ENCODE data around the gene TOP3B. TPM values are rescaled to one million over a fixed set of nuclear protein-coding genes. Genes with fewer than 3 reads are reported as not detected.

The TOP3B gene
- total and polyA plus RNA-seq, 10 of the 15 experiments (the other 5 are each of a cell fraction or from before 2014, with no cell fraction given), result 0.60 to 47.3 (median 33.7) TPM

- Histone ChIP-seq H3K27me3 (replicated peaks in 1 of 2; ENCODE audit: control insufficient read depth in 2 of 2, insufficient read depth in 2 of 2, low read length in 1 of 2) (no peaks in the 10 kb centered on the region), H3K4me2 (ENCODE audit: control insufficient read depth, insufficient read depth) (no peak overlapping the region), H4K20me1 (ENCODE audit: control insufficient read depth, insufficient read depth) (no peaks in the 10 kb centered on the region), H2AFZ (ENCODE audit: control insufficient read depth, low read depth, low read length) (no peak overlapping the region), H3K4me3 (no peak overlapping the region), H3K9ac (ENCODE audit: control insufficient read depth, insufficient read depth, low read length) (no peak overlapping the region), H3K9me3 (replicated peaks; ENCODE audit: control insufficient read depth, insufficient read depth, low read length) (no peaks in the 10 kb centered on the region), H3K4me1 (ENCODE audit: control insufficient read depth, insufficient read depth, low read length) (no peaks in the 10 kb centered on the region), H3K79me2 (ENCODE audit: control insufficient read depth, insufficient read depth, low read length) (no peaks in the 10 kb centered on the region), H3K27ac (ENCODE audit: control insufficient read depth, insufficient read depth) (no peak overlapping the region), H3K36me3 (ENCODE audit: control insufficient read depth in 2 of 2, insufficient read depth in 2 of 2, low read length in 1 of 2) (no peaks in the 10 kb centered on the region)
- ATAC-seq (no peak; the same call in 2 of the 3 replicates), FAIRE-seq (no peak), DNase-seq (ENCODE audit: low read depth, low spot score) (no peak)
- ChIA-PET SMC1A (ENCODE audit: uncharacterized antibody, unreplicated experiment) (no interaction called here), POLR2A (interaction anchor here (0.5 kb wide), 2 partner anchors 18 to 69 kb away, joined by 3 to 6 read pairs; no protein-coding TSS in a partner anchor), RAD21 (ENCODE audit: unreplicated experiment) (no interaction called here), CTCF (interaction anchor here (1.1 to 1.6 kb wide), 2 partner anchors 55 to 204 kb away, joined by 3 to 4 read pairs; no protein-coding TSS in a partner anchor)
- in situ Hi-C loops (cut with MboI), result no loop called here
- intact Hi-C loops (cut with micrococcal nuclease; ENCODE audit: unreplicated experiment), result no loop called here
- TF ChIP-seq GATAD2B (conservative IDR thresholded peaks at IDR 0.05; ENCODE audit: low read depth) (no peak), ZNF687 (IDR thresholded peaks at IDR 0.05) (no peak), MXI1 (IDR thresholded peaks at IDR 0.05; ENCODE audit: low read depth, low read length) (no peak), CREM (IDR thresholded peaks at IDR 0.05; ENCODE audit: low read depth) (no peak), PAX5 (IDR thresholded peaks at IDR 0.05; ENCODE audit: borderline replicate concordance, low read depth, low read length) (no peak), TBL1XR1 (IDR thresholded peaks at IDR 0.05; ENCODE audit: low read depth, low read length) (no peak), PAX8 (IDR thresholded peaks at IDR 0.05) (no peak)
- TF ChIP-seq, protein P1, sequence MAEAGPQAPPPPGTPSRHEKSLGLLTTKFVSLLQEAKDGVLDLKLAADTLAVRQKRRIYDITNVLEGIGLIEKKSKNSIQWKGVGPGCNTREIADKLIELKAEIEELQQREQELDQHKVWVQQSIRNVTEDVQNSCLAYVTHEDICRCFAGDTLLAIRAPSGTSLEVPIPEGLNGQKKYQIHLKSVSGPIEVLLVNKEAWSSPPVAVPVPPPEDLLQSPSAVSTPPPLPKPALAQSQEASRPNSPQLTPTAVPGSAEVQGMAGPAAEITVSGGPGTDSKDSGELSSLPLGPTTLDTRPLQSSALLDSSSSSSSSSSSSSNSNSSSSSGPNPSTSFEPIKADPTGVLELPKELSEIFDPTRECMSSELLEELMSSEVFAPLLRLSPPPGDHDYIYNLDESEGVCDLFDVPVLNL (IDR thresholded peaks at IDR 0.05; ENCODE audit: low read depth, low read length), result no peak
- TF ChIP-seq, protein P2, sequence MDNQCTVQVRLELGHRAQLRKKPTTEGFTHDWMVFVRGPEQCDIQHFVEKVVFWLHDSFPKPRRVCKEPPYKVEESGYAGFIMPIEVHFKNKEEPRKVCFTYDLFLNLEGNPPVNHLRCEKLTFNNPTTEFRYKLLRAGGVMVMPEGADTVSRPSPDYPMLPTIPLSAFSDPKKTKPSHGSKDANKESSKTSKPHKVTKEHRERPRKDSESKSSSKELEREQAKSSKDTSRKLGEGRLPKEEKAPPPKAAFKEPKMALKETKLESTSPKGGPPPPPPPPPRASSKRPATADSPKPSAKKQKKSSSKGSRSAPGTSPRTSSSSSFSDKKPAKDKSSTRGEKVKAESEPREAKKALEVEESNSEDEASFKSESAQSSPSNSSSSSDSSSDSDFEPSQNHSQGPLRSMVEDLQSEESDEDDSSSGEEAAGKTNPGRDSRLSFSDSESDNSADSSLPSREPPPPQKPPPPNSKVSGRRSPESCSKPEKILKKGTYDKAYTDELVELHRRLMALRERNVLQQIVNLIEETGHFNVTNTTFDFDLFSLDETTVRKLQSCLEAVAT (IDR thresholded peaks at IDR 0.05), result no peak
- TF ChIP-seq, protein P3, sequence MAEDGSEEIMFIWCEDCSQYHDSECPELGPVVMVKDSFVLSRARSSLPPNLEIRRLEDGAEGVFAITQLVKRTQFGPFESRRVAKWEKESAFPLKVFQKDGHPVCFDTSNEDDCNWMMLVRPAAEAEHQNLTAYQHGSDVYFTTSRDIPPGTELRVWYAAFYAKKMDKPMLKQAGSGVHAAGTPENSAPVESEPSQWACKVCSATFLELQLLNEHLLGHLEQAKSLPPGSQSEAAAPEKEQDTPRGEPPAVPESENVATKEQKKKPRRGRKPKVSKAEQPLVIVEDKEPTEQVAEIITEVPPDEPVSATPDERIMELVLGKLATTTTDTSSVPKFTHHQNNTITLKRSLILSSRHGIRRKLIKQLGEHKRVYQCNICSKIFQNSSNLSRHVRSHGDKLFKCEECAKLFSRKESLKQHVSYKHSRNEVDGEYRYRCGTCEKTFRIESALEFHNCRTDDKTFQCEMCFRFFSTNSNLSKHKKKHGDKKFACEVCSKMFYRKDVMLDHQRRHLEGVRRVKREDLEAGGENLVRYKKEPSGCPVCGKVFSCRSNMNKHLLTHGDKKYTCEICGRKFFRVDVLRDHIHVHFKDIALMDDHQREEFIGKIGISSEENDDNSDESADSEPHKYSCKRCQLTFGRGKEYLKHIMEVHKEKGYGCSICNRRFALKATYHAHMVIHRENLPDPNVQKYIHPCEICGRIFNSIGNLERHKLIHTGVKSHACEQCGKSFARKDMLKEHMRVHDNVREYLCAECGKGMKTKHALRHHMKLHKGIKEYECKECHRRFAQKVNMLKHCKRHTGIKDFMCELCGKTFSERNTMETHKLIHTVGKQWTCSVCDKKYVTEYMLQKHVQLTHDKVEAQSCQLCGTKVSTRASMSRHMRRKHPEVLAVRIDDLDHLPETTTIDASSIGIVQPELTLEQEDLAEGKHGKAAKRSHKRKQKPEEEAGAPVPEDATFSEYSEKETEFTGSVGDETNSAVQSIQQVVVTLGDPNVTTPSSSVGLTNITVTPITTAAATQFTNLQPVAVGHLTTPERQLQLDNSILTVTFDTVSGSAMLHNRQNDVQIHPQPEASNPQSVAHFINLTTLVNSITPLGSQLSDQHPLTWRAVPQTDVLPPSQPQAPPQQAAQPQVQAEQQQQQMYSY (CRISPR knock-in tag; IDR thresholded peaks at IDR 0.05), result no peak
- WGBS (ENCODE audit: insufficient coverage, insufficient replicate concordance, low lambda C conversion rate, missing lambda C conversion rate), result 49% methylated on average over 17 of the region's 17 CpGs
- BruUV-seq (replicated peaks), result no TSS peak
These were observed 65.2 kb downstream of the TOP3B start for GRCh38 chr22:21917181-21917958.
